CD4-positive, alpha-beta T cell treated with Interleukin-1 beta for 1 hour (primary cell): Measurements from ENCODE around the gene GALNT9.

Source experiments
- DNase-seq, 2 donors: peaks; one replicate each; pipeline ENCODE4 v3.0.0-alpha.2; 2020 to 2022

Gene GALNT9

GRCh38 chr12:132178801-132179401, 150.5 kb downstream of the GALNT9 start:
- peak; percentile 28 to 37 for DNase-seq

GRCh38 chr12:132178316-132178715, 151.1 kb downstream of the GALNT9 start:
- no peak for DNase-seq

- DNase-seq: no peak
These were observed 152.4 kb downstream of the GALNT9 start for GRCh38 chr12:132176920-132177551.

- no peak for DNase-seq
These were observed 152.9 kb downstream of the GALNT9 start for GRCh38 chr12:132176385-132176919.

- DNase-seq: no peak
These were observed 153.6 kb downstream of the GALNT9 start for GRCh38 chr12:132175496-132176384.

- DNase-seq: no peak
These were observed 154.4 kb downstream of the GALNT9 start for GRCh38 chr12:132174839-132175490.

- DNase-seq: no peak
These were observed 155.2 kb downstream of the GALNT9 start for GRCh38 chr12:132174015-132174838.

GRCh38 chr12:132173135-132174014, 156.0 kb downstream of the GALNT9 start:
- DNase-seq: no peak

GRCh38 chr12:132172619-132173018, 156.8 kb downstream of the GALNT9 start:
- no peak for DNase-seq

- no peak for DNase-seq
These were observed 157.3 kb downstream of the GALNT9 start for GRCh38 chr12:132171968-132172521.

- DNase-seq: no peak
These were observed 158.0 kb downstream of the GALNT9 start for GRCh38 chr12:132171293-132171967.

- DNase-seq: no peak
These were observed 158.6 kb downstream of the GALNT9 start for GRCh38 chr12:132170637-132171292.

GRCh38 chr12:132170094-132170636, 159.2 kb downstream of the GALNT9 start:
- DNase-seq: no peak

GRCh38 chr12:132169376-132169775, 160.0 kb downstream of the GALNT9 start:
- DNase-seq: no peak

GRCh38 chr12:132168311-132169031, 160.9 kb downstream of the GALNT9 start:
- DNase-seq: no peak

GRCh38 chr12:132167611-132168310, 161.6 kb downstream of the GALNT9 start:
- DNase-seq: no peak

GRCh38 chr12:132166801-132167591, 162.4 kb downstream of the GALNT9 start:
- no peak for DNase-seq
